CD4-positive, alpha-beta T cell (primary cell): Measurements from ENCODE around the gene TMEM198. TPM values are rescaled to one million over a fixed set of nuclear protein-coding genes. Genes with fewer than 3 reads are reported as not detected.

Experiments
- ATAC-seq: fragments of 200-7000 bp; cut with Tn5 transposase; one replicate; pipeline ENCODE4 v1.10.0; 2022; ENCODE audit warnings: mild to moderate bottlenecking; ENCODE audit not compliant: poor library complexity
- CTCF ChIA-PET: fragments of 350-600 bp; sonication (Branson Sonifier 250); formaldehyde crosslinking; loops from one replicate; lab custom pipeline; 2021; ENCODE audit warnings: antibody characterized with exemption, inconsistent platforms; lab: Charles Lee
- POLR2A ChIA-PET: fragments of 350-600 bp; sonication (Branson Sonifier 250); formaldehyde crosslinking; loops from one replicate; lab custom pipeline; 2021; ENCODE audit warnings: antibody characterized with exemption, inconsistent platforms; lab: Charles Lee
- DNase-seq, 14 experiments: peaks; one replicate each; pipeline ENCODE4 v3.0.0-alpha.2; 2013 to 2020; ENCODE audit warnings: mixed read lengths in 2 of 14
- H3K27ac ChIP-seq, 2 donors: one replicate each; pipeline versions ENCODE4 v1.5.1 to v1.7.0; 2013; ENCODE audit warnings: low read length in 2 of 2, low read depth in 1 of 2, mild to moderate bottlenecking in 1 of 2
- H3K27me3 ChIP-seq, 2 experiments: 1 replicate in 1 of 2; 2 replicates in 1 of 2; pipeline versions ENCODE4 v1.6.1 to v1.7.0; 2013; ENCODE audit warnings: low read length in 2 of 2, control low read depth in 1 of 2, mild to moderate bottlenecking in 1 of 2, moderate library complexity in 1 of 2; ENCODE audit not compliant: insufficient read depth in 2 of 2, control insufficient read depth in 1 of 2
- H3K36me3 ChIP-seq: one replicate; pipeline ENCODE4 v1.6.1; 2013; ENCODE audit warnings: low read length, control low read depth; ENCODE audit not compliant: insufficient read depth
- H3K4me1 ChIP-seq: one replicate; pipeline ENCODE4 v1.6.1; 2013; ENCODE audit warnings: low read length, control low read depth; ENCODE audit not compliant: insufficient read depth
- H3K4me3 ChIP-seq: one replicate; pipeline ENCODE4 v1.5.1; 2013; ENCODE audit warnings: mild to moderate bottlenecking, low read length, moderate library complexity
- H3K9me3 ChIP-seq, 2 experiments: 1 replicate in 1 of 2; 2 replicates in 1 of 2; pipeline versions ENCODE4 v1.6.1 to v1.7.0; 2013; ENCODE audit warnings: low read length in 2 of 2, mild to moderate bottlenecking in 2 of 2, control low read depth in 1 of 2, moderate library complexity in 1 of 2; ENCODE audit not compliant: control insufficient read depth in 1 of 2, insufficient read depth in 1 of 2
- H3K27ac Mint-ChIP-seq: one replicate; pipeline ENCODE4 v1.8.0; 2020; ENCODE audit warnings: mixed read lengths
- H3K27me3 Mint-ChIP-seq: one replicate; pipeline ENCODE4 v1.8.0; 2021; ENCODE audit warnings: mixed read lengths
- H3K36me3 Mint-ChIP-seq: one replicate; pipeline ENCODE4 v1.8.0; 2021; ENCODE audit warnings: low read depth, mixed read lengths
- H3K4me1 Mint-ChIP-seq: one replicate; pipeline ENCODE4 v1.8.0; 2021; ENCODE audit warnings: low read depth, mixed read lengths
- H3K4me3 Mint-ChIP-seq: one replicate; pipeline ENCODE4 v1.8.0; 2020; ENCODE audit warnings: mild to moderate bottlenecking, mixed read lengths
- H3K9me3 Mint-ChIP-seq: one replicate; pipeline ENCODE4 v1.8.0; 2020; ENCODE audit warnings: mixed read lengths
- CTCF ChIP-seq: fragments of 200-600 bp; IDR thresholded peaks from one replicate; pipeline ENCODE4 v1.8.0; 2022; ENCODE audit warnings: antibody characterized with exemption, mild to moderate bottlenecking
- intact Hi-C, 2 experiments: fragments of 100-400 bp; cut with DNase I in 1 of 2; cut with micrococcal nuclease in 1 of 2; formaldehyde crosslinking; loops; one replicate each; pipeline versions ENCODE4 v1.15.1 to v1.9.0; 2023 to 2025; cut with DNase I, micrococcal nuclease
- total RNA-seq, 174 experiments: library from RNA in 2 of 174; stranded (reverse) in 2 of 174; gene quantifications; one replicate each; pipeline ENCODE4 v1.2.3 and lab custom pipeline; 2021 to 2026

The TMEM198 gene
- total RNA-seq, 2 experiments from 2014 or later: 0.47 to 0.91 TPM

- DNase-seq (peak; percentile 75 to 91 (median 83)), ATAC-seq (peak; percentile 99)
- POLR2A ChIA-PET: interaction anchor here (0.7 to 1.6 kb wide), 6 partner anchors 21 to 128 kb away, joined by 3 to 11 read pairs (median 4); partner anchors contain the start of gene GMPPA
- H3K36me3 Mint-ChIP-seq: no peaks in the 10 kb centered on the region
- CTCF ChIA-PET: interaction anchor here (0.6 to 3.2 kb wide), 33 partner anchors 9 to 472 kb away, joined by 3 to 35 read pairs (median 4); partner anchors contain the start of genes ASIC4, CHPF, DNPEP and GMPPA
- Histone ChIP-seq H3K4me3 (no peak overlapping the region), H3K36me3 (no peaks in the 10 kb centered on the region), H3K4me1 (peaks cover 4% of the 10 kb centered on the region), H3K9me3 (peaks cover 0 to 3% of the 10 kb centered on the region in 2 experiments), H3K27ac (no peak overlapping the region), H3K27me3 (peaks cover 36 to 49% of the 10 kb centered on the region in 2 experiments)
- peak; percentile 98 for TF ChIP-seq CTCF
- H3K9me3 Mint-ChIP-seq: no peaks in the 10 kb centered on the region
- no peak overlapping the region for H3K27ac Mint-ChIP-seq
- H3K27me3 Mint-ChIP-seq: peaks cover 75% of the 10 kb centered on the region
- intact Hi-C loops: loop anchor here (1.0 to 2.0 kb wide), 6 partner anchors 22 to 127 kb away; no protein-coding TSS in a partner anchor
- no peaks in the 10 kb centered on the region for H3K4me1 Mint-ChIP-seq
- no peak overlapping the region for H3K4me3 Mint-ChIP-seq
Measured at GRCh38 chr2:219530048-219530963, 13.5 kb upstream of the TMEM198 start.

GRCh38 chr2:219531639-219532377 is 12.0 kb upstream of the TMEM198 start:
- H3K27ac Mint-ChIP-seq: no peak overlapping the region
- H3K4me3 ChIP-seq: no peak overlapping the region
- H3K4me1 ChIP-seq: peaks cover 4% of the 10 kb centered on the region
- H3K27ac ChIP-seq: no peak overlapping the region
- DNase-seq: no peak
- ChIA-PET POLR2A (no interaction called here), CTCF (interaction anchor here (2.5 kb wide), 1 partner anchor 36 kb away, joined by 29 read pairs; a partner anchor contains a TSS)
- H3K9me3 ChIP-seq: peaks cover 0 to 3% of the 10 kb centered on the region in 2 experiments
- peaks cover 23 to 34% of the 10 kb centered on the region in 2 experiments for H3K27me3 ChIP-seq
- H3K36me3 Mint-ChIP-seq: no peaks in the 10 kb centered on the region
- no peaks in the 10 kb centered on the region for H3K36me3 ChIP-seq
- no peak for ATAC-seq
- no peak for TF ChIP-seq CTCF
- H3K4me1 Mint-ChIP-seq: no peaks in the 10 kb centered on the region
- intact Hi-C loops: loop anchor here in 1 of 2 experiments (2.0 kb wide), 1 partner anchor 23 kb away; no protein-coding TSS in a partner anchor
- H3K9me3 Mint-ChIP-seq: no peaks in the 10 kb centered on the region
- peaks cover 67% of the 10 kb centered on the region for H3K27me3 Mint-ChIP-seq
- no peak overlapping the region for H3K4me3 Mint-ChIP-seq

- ChIA-PET CTCF (no interaction called here), POLR2A (no interaction called here)
- no peaks in the 10 kb centered on the region for H3K36me3 ChIP-seq
- TF ChIP-seq CTCF: no peak
- H3K4me1 ChIP-seq: peaks cover 4% of the 10 kb centered on the region
- no peak overlapping the region for H3K4me3 ChIP-seq
- DNase-seq (no peak), ATAC-seq (no peak)
- intact Hi-C loops: no loop called here
- H3K27ac Mint-ChIP-seq: no peak overlapping the region
- H3K4me1 Mint-ChIP-seq: no peaks in the 10 kb centered on the region
- H3K36me3 Mint-ChIP-seq: no peaks in the 10 kb centered on the region
- H3K4me3 Mint-ChIP-seq: no peak overlapping the region
- H3K9me3 Mint-ChIP-seq: no peaks in the 10 kb centered on the region
- peaks cover 0 to 3% of the 10 kb centered on the region in 2 experiments for H3K9me3 ChIP-seq
- peaks cover 18 to 29% of the 10 kb centered on the region in 2 experiments for H3K27me3 ChIP-seq
- no peak overlapping the region for H3K27ac ChIP-seq
- peaks cover 62% of the 10 kb centered on the region for H3K27me3 Mint-ChIP-seq
Measured at GRCh38 chr2:219532378-219532649, 11.5 kb upstream of the TMEM198 start.
